ENCODE measurements around the gene PACRG.

GRCh38 chr6:163122365-163122764, 394.6 kb downstream of the PACRG start:
- no peak for TF ChIP-seq ZMYM4 (CRISPR knock-in tag; IDR thresholded peaks at IDR 0.05)
- no peak for TF ChIP-seq HNF4G (IDR thresholded peaks at IDR 0.05; ENCODE audit: borderline replicate concordance, low read depth, low read length)
- no peak for TF ChIP-seq HNF4G (CRISPR knock-in tag; IDR thresholded peaks at IDR 0.05; ENCODE audit: borderline replicate concordance, low read depth)
- no peak for TF ChIP-seq CTCF (CRISPR knock-in tag; IDR thresholded peaks at IDR 0.05)
- no peak for TF ChIP-seq MTF1 (CRISPR knock-in tag; IDR thresholded peaks at IDR 0.05)
- TF ChIP-seq POLR2A (IDR thresholded peaks at IDR 0.05; ENCODE audit: insufficient read depth in 1 of 2, low read depth in 2 of 2, low read length in 2 of 2), result no peak
- no peak for TF ChIP-seq HOXD1 (CRISPR knock-in tag; IDR thresholded peaks at IDR 0.05)
- no peak for TF ChIP-seq CHD2 (IDR thresholded peaks at IDR 0.05; ENCODE audit: low read depth, low read length)
- TF ChIP-seq RNF2 (conservative IDR thresholded peaks at IDR 0.05; ENCODE audit: low read depth), result no peak
- TF ChIP-seq, protein P1, sequence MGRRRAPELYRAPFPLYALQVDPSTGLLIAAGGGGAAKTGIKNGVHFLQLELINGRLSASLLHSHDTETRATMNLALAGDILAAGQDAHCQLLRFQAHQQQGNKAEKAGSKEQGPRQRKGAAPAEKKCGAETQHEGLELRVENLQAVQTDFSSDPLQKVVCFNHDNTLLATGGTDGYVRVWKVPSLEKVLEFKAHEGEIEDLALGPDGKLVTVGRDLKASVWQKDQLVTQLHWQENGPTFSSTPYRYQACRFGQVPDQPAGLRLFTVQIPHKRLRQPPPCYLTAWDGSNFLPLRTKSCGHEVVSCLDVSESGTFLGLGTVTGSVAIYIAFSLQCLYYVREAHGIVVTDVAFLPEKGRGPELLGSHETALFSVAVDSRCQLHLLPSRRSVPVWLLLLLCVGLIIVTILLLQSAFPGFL (CRISPR knock-in tag; IDR thresholded peaks at IDR 0.05), result no peak
- TF ChIP-seq TCF12 (IDR thresholded peaks at IDR 0.05), result no peak
- no peak for TF ChIP-seq TCF12 (CRISPR knock-in tag; IDR thresholded peaks at IDR 0.05)
- no peak for TF ChIP-seq E2F1 (CRISPR knock-in tag; IDR thresholded peaks at IDR 0.05)
- TF ChIP-seq KMT2A (CRISPR knock-in tag; IDR thresholded peaks at IDR 0.05), result no peak
- no peak for TF ChIP-seq PLSCR1 (CRISPR knock-in tag; IDR thresholded peaks at IDR 0.05; ENCODE audit: borderline replicate concordance)
- TF ChIP-seq RFX1 (IDR thresholded peaks at IDR 0.05), result no peak
